C1 segment of cervical spinal cord (tissue), 14 donors: Measurements from ENCODE around the gene IL23A.

Source experiments
- DNase-seq, 14 donors: peaks; one replicate each; lab custom pipeline; 2025; lab: John Stamatoyannopoulos, UW

Gene IL23A

DNA sequence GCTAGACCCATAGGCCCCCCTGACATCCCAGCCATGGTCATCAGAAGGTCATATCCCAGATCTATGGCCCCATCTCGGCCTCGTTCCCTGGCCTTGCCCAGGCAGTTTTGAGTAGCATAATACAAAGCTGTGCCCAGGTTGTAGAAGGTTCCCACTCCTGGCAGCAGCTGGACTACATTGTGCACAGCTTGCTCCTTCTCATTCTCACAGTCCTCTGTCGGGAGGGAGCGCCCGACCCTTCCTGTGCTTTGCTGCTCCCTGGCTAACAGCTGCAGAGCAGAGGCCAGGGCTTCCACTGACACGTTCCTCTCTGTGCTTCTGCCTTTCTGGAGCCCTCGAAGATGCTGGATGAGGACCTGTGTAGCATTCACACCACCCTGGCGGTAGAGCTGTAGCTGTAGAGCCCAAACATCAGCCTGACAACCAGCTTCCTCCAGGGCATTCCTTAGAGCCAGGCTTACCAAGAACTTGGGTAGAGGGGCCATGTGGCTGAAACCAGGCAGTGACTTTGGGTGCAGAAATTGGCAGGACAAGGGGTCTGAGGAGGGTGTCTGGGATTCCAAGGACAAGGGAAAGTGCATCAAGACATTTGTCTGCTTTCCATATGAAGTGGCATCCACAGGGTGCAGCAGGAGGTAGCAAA, 22.9 kb downstream of the IL23A start:
- DNase-seq, result no peak

GRCh38 chr12:56362130-56363059, 23.7 kb downstream of the IL23A start, which contains the start of gene APOF:
APOF (minus strand) TSS chr12:56362857; CDS start chr12:56362745, 112 bp downstream.
- no peak for DNase-seq

GRCh38 chr12:56366948-56367347, 28.3 kb downstream of the IL23A start:
- DNase-seq, result no peak

GRCh38 chr12:56373515-56373914, 34.8 kb downstream of the IL23A start:
- no peak for DNase-seq

- DNase-seq, result no peak
Observed at GRCh38 chr12:56374726-56375597, 36.3 kb downstream of the IL23A start.

GRCh38 chr12:56375598-56376434, 37.1 kb downstream of the IL23A start:
- no peak for DNase-seq

DNA sequence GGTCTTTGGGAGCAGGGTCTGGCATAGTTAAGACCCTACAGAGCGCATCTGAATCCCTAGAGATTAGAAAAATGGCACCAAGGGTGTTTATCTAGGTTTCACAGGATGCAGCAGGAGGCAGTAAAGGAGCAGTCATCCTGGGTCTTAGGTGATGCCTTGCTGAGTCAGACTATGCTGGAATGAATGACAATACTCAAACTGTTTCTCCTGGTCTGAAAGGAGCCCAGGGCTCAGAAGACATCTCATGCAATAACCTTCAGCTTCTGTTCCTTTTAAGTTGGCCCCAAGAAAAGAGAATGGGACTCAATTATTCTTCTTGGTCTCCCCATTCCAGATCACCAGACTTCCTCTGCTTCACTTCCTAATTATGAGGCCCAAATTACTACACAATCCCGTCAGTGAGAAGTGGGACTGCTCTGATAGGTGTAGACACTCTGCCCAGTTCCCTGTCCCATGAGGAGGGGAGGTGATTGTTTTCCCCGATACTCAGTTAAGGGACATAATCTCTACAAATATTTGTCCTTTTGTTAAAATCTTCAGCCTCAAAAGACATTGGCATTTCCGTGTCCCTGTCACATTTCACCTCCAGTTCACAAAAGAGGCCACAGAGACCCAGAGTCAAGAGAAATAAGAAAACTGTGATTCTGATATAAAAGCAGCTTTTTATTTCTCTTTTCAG, 38.8 kb downstream of the IL23A start:
- DNase-seq, result no peak

DNA sequence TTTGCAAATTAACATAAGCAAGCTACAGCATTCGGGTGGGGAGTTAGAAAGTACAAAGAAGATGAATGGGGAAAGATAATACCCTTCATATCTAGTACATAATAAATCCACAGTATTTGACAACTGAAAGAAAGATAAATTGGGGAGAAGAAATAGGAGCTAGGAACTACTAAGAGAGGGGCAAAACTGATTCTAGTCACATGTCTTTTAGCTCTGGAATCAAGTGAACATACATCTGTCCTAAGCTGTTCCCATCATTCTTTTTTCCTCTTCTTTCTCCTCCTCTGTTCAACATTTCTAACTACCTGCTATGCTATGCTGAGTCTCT, 39.3 kb downstream of the IL23A start:
- no peak for DNase-seq

- no peak for DNase-seq
Observed at GRCh38 chr12:56382611-56383010, 43.9 kb downstream of the IL23A start.

DNA sequence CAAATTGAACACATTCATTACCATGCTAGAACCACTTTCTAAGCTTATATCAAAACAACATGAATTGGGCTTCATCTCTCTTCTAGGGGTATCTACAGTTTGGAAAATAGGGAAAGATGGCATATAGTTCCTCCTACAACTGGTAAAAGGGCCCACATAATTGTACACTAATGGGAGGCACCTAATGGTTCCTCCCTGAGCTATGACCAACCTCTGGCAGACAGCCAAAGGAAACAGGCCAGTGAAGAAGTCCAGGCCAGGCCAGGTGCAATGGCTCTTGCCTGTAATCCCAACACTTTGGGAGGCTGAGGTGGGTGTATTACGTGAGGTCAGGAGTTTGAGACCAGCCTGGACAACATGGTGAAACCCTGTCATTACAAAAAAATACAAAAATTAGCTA, 47.2 kb downstream of the IL23A start:
- no peak for DNase-seq

GRCh38 chr12:56387152-56387736, 48.6 kb downstream of the IL23A start:
- no peak for DNase-seq

- no peak for DNase-seq
Observed at GRCh38 chr12:56389412-56389811, 50.7 kb downstream of the IL23A start.
